ENCODE measurements around the gene GRPEL2.

GRPEL2 gene, protein sequence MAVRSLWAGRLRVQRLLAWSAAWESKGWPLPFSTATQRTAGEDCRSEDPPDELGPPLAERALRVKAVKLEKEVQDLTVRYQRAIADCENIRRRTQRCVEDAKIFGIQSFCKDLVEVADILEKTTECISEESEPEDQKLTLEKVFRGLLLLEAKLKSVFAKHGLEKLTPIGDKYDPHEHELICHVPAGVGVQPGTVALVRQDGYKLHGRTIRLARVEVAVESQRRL

DNA sequence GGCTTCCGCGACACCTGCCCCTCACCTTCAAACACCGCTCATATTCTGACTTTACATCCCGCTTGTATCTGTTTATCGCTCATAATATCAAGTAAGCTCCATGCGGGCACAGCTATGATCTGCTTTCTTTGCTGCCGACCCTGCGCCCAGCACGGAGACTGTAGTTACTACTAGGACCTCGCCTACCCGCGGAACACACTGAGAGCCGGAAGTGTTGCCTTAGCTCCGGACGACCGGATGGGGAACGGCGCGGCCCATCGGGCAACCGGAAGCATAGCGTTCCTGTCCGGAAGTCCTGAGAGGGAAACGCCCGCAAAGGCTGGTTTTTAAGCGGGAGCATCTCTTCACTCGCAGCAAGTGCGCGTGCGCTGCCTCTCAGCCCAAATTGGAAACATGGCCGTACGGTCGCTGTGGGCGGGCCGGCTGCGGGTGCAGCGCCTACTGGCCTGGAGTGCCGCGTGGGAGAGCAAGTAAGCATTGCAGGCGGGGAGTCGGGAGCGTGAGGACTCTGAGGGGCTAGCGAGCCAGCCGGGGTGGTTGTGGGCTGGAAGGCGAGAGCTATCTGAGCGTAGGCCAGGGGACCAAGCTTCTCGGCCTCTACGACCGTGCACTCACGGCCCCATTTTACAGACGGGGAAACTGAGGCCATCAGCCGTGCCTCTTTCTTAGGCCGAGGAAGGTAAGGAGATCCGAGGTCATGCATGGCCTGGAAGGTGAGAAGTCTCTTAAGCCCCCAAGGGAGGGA, at the start of gene GRPEL2:
Gene GRPEL2 (plus strand): TSS at position 353 of the 745 bp plus-strand sequence. CDS start 41 bp downstream, at position 394.
- peak; percentile 91 for DNase-seq

- no peak for DNase-seq
Observed at GRCh38 chr5:149297340-149298025, 47.8 kb upstream of the GRPEL2 start.

DNA sequence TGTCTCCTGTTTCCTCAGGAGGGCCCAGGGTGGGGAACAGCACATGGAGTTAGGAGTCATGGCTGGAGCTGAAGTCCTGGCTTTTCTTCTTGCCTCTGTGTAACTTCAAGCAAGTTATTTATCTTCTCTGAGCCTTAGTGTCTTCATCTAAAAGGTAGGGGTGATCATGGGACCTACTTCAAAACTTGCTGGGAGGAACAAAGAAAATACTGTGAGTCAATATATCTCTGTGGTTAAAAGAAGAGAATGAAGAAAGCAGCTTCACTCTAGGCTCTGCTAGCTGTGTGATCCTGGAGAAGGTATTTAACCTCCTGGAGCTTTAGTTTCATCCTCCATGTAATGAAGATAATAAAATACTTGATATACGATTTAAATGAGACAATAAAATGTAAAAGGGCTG, 47.1 kb upstream of the GRPEL2 start:
- no peak for DNase-seq

GRCh38 chr5:149298842-149299404, 46.4 kb upstream of the GRPEL2 start:
- no peak for DNase-seq

GRCh38 chr5:149299451-149300054, 45.7 kb upstream of the GRPEL2 start:
- no peak for DNase-seq

DNA sequence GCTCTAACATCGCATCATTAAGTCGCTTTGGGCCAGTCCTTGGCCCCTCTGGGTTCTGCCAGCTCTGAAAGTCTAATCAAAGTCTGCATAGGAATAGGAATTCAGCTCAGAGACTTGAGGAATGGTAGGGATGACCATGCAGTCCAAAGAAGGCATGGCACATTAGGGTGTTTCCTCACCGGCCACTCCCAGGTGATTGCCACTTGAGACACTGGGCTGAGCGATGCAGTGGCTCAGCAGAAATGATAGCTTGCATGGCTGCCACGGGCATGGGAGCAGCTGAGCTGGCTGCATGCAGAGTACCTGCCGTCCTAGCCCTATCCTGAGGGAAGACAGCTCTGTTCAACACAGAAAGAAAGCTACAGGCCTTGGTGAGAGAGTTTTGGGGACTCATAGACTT, 44.9 kb upstream of the GRPEL2 start:
- no peak for DNase-seq

- DNase-seq, result no peak
Observed at GRCh38 chr5:149301049-149301743, 44.1 kb upstream of the GRPEL2 start.

DNA sequence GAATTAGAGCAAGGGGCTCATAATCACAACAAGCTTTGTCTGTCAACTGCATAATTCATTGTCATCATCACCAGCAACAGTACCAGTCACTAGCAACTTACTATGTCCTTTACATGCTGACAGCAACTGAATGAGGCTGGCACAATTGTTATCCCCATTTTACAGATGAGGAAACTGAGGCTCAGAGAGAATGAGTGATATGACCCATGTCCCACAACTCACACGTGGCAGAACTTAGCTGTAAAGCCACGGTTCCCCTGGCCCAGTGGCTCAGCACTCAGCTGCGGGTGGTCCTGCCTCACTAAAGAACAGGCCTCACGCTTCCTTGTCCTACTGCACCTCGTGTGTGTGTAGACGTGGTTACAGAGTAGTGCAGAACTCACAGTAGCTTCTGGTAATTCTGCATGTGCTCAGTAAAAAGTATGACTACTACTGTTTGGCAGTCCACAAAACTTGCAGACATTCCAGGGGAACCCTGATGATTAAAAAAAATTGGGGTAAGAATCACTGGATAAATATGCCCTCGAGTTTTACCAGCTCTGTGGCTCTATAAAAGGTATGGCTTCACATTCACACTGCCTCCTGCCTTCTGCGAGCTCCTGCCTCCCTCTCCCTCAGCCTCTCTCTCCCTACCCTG, 43.4 kb upstream of the GRPEL2 start:
- DNase-seq, result no peak

DNA sequence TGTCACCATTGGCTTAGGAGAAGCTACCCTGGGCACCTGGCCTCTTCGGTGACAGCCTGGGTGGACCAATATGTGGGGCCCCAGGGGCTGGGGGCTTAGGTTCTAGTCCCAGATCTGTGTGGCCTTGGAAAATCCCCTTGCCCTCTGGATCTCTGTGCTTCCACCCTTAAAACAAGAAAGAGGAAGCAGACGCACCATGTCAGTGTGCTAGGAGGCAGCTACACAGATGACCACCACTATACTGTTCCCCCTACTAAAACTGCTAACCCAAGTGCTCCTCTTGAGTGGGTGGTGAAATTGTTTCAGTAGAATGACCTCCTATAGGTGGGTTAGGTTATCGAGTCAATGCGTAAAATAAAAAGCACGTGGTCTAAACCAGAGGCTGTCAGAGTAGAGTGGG, 42.7 kb upstream of the GRPEL2 start:
- DNase-seq, result no peak

GRCh38 chr5:149303210-149303609, 42.1 kb upstream of the GRPEL2 start:
- DNase-seq, result no peak

DNA sequence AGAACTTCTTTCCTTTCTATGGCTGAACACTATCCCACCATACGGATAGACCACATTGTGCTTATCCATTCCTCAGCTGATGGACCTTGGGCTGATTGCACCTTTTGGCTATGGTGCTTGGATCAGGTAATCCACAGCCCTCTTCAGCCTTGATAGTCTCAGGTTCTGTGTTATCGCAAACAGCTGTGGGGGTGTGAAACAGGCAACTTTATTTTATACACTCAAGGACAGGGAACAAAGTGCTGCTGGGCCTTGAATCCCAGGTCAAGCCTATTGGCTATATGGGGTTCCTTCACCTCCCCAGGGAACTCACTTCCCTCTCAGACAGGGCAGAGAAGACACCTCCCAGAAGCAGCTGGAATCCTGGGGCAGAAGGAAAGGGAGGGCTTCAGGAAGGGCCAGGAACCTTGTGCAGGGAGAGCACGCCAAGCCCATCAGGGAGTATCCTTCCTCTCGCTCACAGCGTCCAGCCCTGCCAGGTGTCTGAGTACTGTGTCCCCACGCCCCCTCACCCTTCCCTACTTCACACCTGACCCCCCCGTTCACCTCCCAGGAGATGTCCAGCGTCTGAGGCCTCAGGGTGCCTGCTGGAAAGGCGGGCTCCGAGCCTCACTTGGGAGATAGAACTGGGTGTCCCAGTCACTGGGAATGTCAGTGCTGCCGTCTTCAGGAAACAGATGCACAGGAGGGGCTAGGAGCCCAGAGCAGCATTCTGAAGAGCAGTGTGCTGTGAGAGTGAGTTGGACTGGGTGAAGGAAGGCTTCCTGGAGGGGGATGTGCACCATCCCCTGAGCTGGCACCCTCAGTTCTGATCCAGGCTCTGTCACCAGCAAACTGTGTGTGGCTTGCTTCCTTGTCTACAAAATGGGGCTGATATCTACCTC, 40.9 kb upstream of the GRPEL2 start:
- DNase-seq, result no peak

DNA sequence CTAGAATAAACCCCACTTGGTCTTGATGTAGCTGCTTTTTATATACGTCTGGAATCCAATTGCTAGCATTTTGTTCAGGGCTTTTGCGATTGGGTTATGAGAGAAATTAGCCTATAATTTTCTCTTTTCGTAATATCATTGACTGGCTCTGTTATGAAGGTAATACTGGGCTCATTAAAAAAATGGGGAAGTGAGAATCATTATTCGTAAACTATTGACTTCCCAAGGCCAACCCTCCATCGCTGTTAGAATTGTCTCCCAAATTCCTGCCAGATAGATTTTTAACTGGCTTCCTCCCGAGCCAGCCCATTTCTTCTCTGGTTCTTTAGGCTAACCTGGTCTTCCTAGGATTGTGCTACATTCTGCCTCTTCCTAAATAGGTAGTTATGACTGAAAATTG, 35.9 kb upstream of the GRPEL2 start:
- no peak for DNase-seq

- no peak for DNase-seq
Observed at GRCh38 chr5:149310488-149310887, 34.8 kb upstream of the GRPEL2 start.

DNA sequence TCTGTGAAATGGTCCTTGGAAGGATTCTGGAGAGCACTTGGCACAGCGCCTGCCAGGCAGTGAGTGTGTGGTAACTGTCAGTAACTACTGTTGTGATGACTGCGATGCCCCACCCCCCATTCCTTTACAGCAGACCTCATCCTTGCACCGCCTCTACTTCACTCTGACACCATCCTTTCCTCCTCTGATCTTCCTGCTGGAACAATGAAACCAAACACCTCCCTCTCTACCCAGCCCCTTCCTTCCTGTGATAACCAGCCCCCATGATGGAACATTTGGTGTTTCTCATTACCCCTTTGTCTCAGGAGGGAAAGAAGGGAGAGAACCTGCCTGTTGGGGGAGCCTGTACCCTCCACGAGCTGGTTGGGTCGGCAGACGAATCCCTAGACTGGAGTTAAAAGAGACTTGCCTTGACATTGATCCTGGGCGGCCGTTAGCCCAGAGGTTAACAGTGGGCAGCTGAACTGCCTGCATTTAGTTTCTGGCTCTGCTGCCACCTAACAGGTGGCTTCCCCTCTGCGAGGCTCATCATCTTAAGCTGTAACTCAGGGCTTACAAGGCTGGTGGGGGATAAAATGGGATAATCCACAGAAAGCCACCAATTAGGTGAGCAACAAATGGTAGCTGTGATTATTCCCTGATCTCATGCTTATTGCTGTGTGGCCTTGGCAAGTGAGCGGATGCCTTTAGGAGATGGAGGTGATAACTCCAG, 34.2 kb upstream of the GRPEL2 start:
- DNase-seq, result no peak

GRCh38 chr5:149313151-149313841, 32.0 kb upstream of the GRPEL2 start:
- no peak for DNase-seq

DNA sequence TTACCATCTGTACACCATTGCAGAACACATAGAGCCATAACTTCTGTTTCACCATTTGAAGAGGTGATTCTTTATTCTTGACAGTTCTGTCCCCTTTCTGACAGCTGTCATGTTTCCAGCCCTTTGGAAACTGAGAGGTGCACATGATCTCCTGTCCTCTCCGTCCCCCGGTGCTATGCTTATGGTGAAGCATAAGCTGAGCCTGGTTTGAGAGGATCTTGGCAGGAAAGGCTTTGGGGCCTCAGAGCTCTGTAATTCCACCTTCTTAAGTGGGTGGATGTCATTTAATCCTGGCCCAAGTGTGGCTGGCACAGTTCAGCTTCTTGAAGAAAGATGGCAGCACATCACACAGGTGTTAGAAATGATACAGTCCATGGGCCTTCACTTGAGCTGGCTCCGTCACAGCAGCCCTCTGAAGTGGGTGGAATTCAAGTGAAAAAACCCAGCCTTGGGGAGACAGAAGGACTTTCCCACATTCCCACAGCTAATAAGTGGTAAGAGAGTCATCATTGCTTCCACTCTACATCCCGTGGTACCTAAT, 30.7 kb upstream of the GRPEL2 start:
- DNase-seq, result no peak

DNA sequence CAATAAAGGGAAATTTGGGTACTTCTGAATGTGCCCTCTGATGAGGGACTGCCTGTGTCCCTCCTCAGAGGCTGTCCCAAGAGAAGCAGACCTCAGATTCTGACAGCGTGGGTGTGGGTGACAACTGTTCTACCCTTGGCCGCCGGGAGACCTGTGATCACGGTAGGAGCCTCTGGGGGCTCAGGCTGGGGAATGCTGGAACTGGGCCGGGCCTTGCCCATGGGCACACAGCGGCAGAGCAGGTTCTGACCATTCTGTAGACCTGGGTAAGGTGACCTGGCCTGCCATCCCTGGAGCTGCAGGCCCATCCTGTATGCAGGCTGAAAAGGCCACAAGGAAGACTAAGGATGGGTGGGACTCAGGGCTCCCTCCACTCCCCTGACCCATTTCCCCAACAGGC, 29.5 kb upstream of the GRPEL2 start:
- DNase-seq, result no peak

DNA sequence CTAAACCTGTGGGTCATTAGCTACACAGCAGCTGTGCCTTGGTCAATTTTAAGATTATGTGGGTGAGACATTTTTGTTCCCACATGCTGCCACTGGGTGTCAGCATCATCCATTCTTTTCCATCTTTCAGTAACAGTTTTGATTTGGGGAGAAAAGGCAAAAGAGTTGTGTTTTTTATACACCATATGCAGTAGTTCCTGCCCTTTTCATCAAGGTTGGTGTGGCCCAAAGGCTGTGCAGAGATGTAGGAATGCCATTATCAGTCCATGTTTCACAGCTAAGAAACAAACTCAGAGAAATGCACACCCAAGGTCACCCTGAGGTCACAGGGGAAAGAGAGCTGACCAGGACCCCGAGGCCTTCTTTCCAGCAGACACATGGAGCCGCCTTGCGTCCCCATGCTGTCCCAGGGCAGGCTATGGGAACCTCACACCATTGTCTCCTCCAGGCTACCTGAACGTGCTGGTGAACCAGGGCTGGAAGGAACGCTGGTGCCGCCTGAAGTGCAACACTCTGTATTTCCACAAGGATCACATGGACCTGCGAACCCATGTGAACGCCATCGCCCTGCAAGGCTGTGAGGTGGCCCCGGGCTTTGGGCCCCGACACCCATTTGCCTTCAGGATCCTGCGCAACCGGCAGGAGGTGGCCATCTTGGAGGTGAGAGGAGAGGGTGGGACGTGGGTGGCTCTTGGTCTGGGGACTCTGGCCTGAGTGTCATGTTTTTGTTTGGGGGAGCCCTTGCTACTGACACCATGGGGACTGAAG, 27.8 kb upstream of the GRPEL2 start:
- DNase-seq, result peak; percentile 15

GRCh38 chr5:149319174-149319573, 26.1 kb upstream of the GRPEL2 start:
- no peak for DNase-seq
